SK-MEL-5 (cell line): ENCODE measurements around the gene GPALPP1. TPM values are rescaled to one million over a fixed set of nuclear protein-coding genes. Genes with fewer than 3 reads are reported as not detected.
"Not testable (repeated sequence)": the region's sequence is repeated elsewhere in the genome, so short reads cannot be mapped to it uniquely, and the experiment has no call there.

Source experiments
- DNase-seq: peaks from one replicate; pipeline ENCODE4 v3.0.0-alpha.2; 2016; ENCODE audit warnings: low read depth, low spot score
- in situ Hi-C: cut with HindIII; loops from 2 replicates; pipeline ENCODE4 v1.10.0; 2016; ENCODE audit warnings: low sequenced_read_pairs, high pct_unique_total_duplicates, low pct_unique_long_range_greater_than_20kb
- polyA plus RNA-seq, 2 experiments: library from polyadenylated mRNA; depleted of rRNA; stranded (reverse); fragments of >200 nt; gene quantifications; 2 replicates each; pipeline ENCODE4 v1.2.3, GENCODE V29; 2015
- total RNA-seq: library from RNA; depleted of rRNA; stranded (reverse); fragments of >200 nt; shearing (Covaris generic); gene quantifications from 2 replicates; pipeline ENCODE4 v1.2.3, GENCODE V29; 2014; rRNA removed

Gene GPALPP1
- total RNA-seq, result 11.1 and 12.1 TPM in 2 replicates
- polyA plus RNA-seq (2015; cell fraction: cytosol; rRNA removed), result 8.0 and 10.4 TPM in 2 replicates
- polyA plus RNA-seq (2015; cell fraction: nucleus; rRNA removed), result 28.3 and 41.7 TPM in 2 replicates

- DNase-seq, result peak; percentile 95
- in situ Hi-C loops, result no loop called here
Observed at GRCh38 chr13:44989071-44989889, at the start of gene GPALPP1, which contains the start of gene NUFIP1. TSS of gene GPALPP1 (plus strand) at chr13:44989538. CDS start at chr13:44989655, 117 bp downstream. TSS of gene NUFIP1 (minus strand) at chr13:44989471. CDS start at chr13:44989436, 35 bp downstream.

- DNase-seq, in situ Hi-C loops: not testable (repeated sequence)
Observed at GRCh38 chr13:44943411-44943810, 45.9 kb upstream of the GPALPP1 start.

GRCh38 chr13:44951184-44951583, 38.2 kb upstream of the GPALPP1 start:
- no peak for DNase-seq
- in situ Hi-C loops, result no loop called here

- no peak for DNase-seq
- in situ Hi-C loops, result no loop called here
Observed at GRCh38 chr13:44952671-44953070, 36.7 kb upstream of the GPALPP1 start.

- in situ Hi-C loops, result no loop called here
- no peak for DNase-seq
Observed at GRCh38 chr13:44954224-44954623, 35.1 kb upstream of the GPALPP1 start.

GRCh38 chr13:44955406-44955805, 33.9 kb upstream of the GPALPP1 start:
- in situ Hi-C loops, result no loop called here
- DNase-seq, result no peak

GRCh38 chr13:44961997-44962396, 27.3 kb upstream of the GPALPP1 start:
- DNase-seq, result no peak
- in situ Hi-C loops, result no loop called here

- in situ Hi-C loops, result no loop called here
- peak; percentile 40 for DNase-seq
Observed at GRCh38 chr13:44967704-44968433, 21.5 kb upstream of the GPALPP1 start.

- DNase-seq, result no peak
- in situ Hi-C loops, result no loop called here
Observed at GRCh38 chr13:44968434-44968815, 20.9 kb upstream of the GPALPP1 start.

- peak; percentile 71 for DNase-seq
- in situ Hi-C loops, result no loop called here
Observed at GRCh38 chr13:44969551-44970484, 19.5 kb upstream of the GPALPP1 start.

GRCh38 chr13:44971656-44972595, 17.4 kb upstream of the GPALPP1 start:
- in situ Hi-C loops, result no loop called here
- DNase-seq, result no peak

GRCh38 chr13:44972956-44973581, 16.3 kb upstream of the GPALPP1 start:
- peak; percentile 57 for DNase-seq
- in situ Hi-C loops, result no loop called here

GRCh38 chr13:44974056-44974793, 15.1 kb upstream of the GPALPP1 start:
- no peak for DNase-seq
- in situ Hi-C loops, result no loop called here

GRCh38 chr13:44976196-44976595, 13.1 kb upstream of the GPALPP1 start:
- in situ Hi-C loops, result no loop called here
- DNase-seq, result no peak

GRCh38 chr13:44976949-44977583, 12.3 kb upstream of the GPALPP1 start:
- in situ Hi-C loops, result no loop called here
- no peak for DNase-seq
